Stimulated activated effector memory CD8-positive, alpha-beta T cell treated with anti-CD3 and anti-CD28 coated beads, Interleukin-12 subunit alpha, Interleukin-12 subunit beta, amount 100 ng/mL, for 72 hours (primary cell): ENCODE measurements around the gene ITIH2.
"Not testable (repeated sequence)": the region's sequence is repeated elsewhere in the genome, so short reads cannot be mapped to it uniquely, and the experiment has no call there.

Experiments
- ATAC-seq: fragments of 150-1000 bp; cut with Tn5 transposase; 2 replicates; pipeline ENCODE4 v1.10.0; 2021
- DNase-seq, 2 donors: peaks; one replicate each; pipeline ENCODE4 v3.0.0; 2021 to 2022; ENCODE audit warnings: low spot score in 2 of 2
- H3K27ac Mint-ChIP-seq: one replicate; pipeline ENCODE4 v1.8.0; 2022; ENCODE audit warnings: mild to moderate bottlenecking, mixed read lengths
- H3K36me3 Mint-ChIP-seq: one replicate; pipeline ENCODE4 v1.8.0; 2022; ENCODE audit warnings: mild to moderate bottlenecking, mixed read lengths
- H3K4me1 Mint-ChIP-seq: one replicate; pipeline ENCODE4 v1.8.0; 2022; ENCODE audit warnings: mixed read lengths
- H3K4me3 Mint-ChIP-seq: one replicate; pipeline ENCODE4 v1.8.0; 2022; ENCODE audit warnings: mild to moderate bottlenecking, mixed read lengths
- H3K9me3 Mint-ChIP-seq: one replicate; pipeline ENCODE4 v1.8.0; 2022; ENCODE audit warnings: mixed read lengths

The ITIH2 gene

GRCh38 chr10:7686351-7687171 lies 16.6 kb upstream of the ITIH2 start:
- Mint-ChIP-seq H3K4me3 (no peak overlapping the region), H3K4me1 (peaks cover 12% of the 10 kb centered on the region), H3K27ac (no peak overlapping the region), H3K9me3 (no peaks in the 10 kb centered on the region), H3K36me3 (no peaks in the 10 kb centered on the region)
- DNase-seq (no peak), ATAC-seq (no peak)

GRCh38 chr10:7687228-7687907 lies 15.7 kb upstream of the ITIH2 start:
- DNase-seq (peak; percentile 54 to 82), ATAC-seq (peak; percentile 86)
- H3K36me3 Mint-ChIP-seq: no peaks in the 10 kb centered on the region
- no peak overlapping the region for H3K4me3 Mint-ChIP-seq
- H3K4me1 Mint-ChIP-seq: peaks cover 14% of the 10 kb centered on the region
- H3K9me3 Mint-ChIP-seq: no peaks in the 10 kb centered on the region
- H3K27ac Mint-ChIP-seq: no peak overlapping the region

GRCh38 chr10:7689591-7689990 lies 13.5 kb upstream of the ITIH2 start:
- Mint-ChIP-seq H3K9me3 (peaks cover 5% of the 10 kb centered on the region), H3K4me1 (peaks cover 14% of the 10 kb centered on the region), H3K4me3 (no peak overlapping the region), H3K36me3 (no peaks in the 10 kb centered on the region), H3K27ac (no peak overlapping the region)
- DNase-seq (no peak), ATAC-seq (no peak)

- not testable (repeated sequence) for H3K27ac Mint-ChIP-seq, DNase-seq, H3K4me3 Mint-ChIP-seq, H3K36me3 Mint-ChIP-seq, H3K9me3 Mint-ChIP-seq
- peak; percentile 83 for ATAC-seq
- H3K4me1 Mint-ChIP-seq: peaks cover 14% of the 10 kb centered on the region
These were observed 12.1 kb upstream of the ITIH2 start for GRCh38 chr10:7690885-7691597.

- ATAC-seq, H3K9me3 Mint-ChIP-seq, H3K4me1 Mint-ChIP-seq, DNase-seq, H3K4me3 Mint-ChIP-seq, H3K27ac Mint-ChIP-seq, H3K36me3 Mint-ChIP-seq: not testable (repeated sequence)
These were observed 10.7 kb upstream of the ITIH2 start for GRCh38 chr10:7692368-7692767.

- not testable (repeated sequence) for H3K36me3 Mint-ChIP-seq, H3K4me1 Mint-ChIP-seq, DNase-seq, H3K27ac Mint-ChIP-seq, ATAC-seq, H3K4me3 Mint-ChIP-seq, H3K9me3 Mint-ChIP-seq
These were observed 9.9 kb upstream of the ITIH2 start for GRCh38 chr10:7693194-7693593.

- ATAC-seq (no peak), DNase-seq (no peak)
- Mint-ChIP-seq H3K36me3 (no peaks in the 10 kb centered on the region), H3K27ac (no peak overlapping the region), H3K9me3 (peaks cover 5% of the 10 kb centered on the region), H3K4me3 (no peak overlapping the region), H3K4me1 (peaks cover 2% of the 10 kb centered on the region)
These were observed 6.6 kb upstream of the ITIH2 start for GRCh38 chr10:7696545-7696944.

- ATAC-seq: no peak
- H3K4me1 Mint-ChIP-seq: no peaks in the 10 kb centered on the region
These were observed 5.7 kb upstream of the ITIH2 start for GRCh38 chr10:7697426-7697825.

GRCh38 chr10:7700577-7701125 lies 2.5 kb upstream of the ITIH2 start:
- Mint-ChIP-seq H3K27ac (no peak overlapping the region), H3K36me3 (no peaks in the 10 kb centered on the region), H3K4me3 (no peak overlapping the region), H3K4me1 (no peaks in the 10 kb centered on the region), H3K9me3 (no peaks in the 10 kb centered on the region)
- ATAC-seq (no peak), DNase-seq (no peak)

More at GRCh38 chr10:7697426-7697825, 5.7 kb upstream of the ITIH2 start:
- no peak for DNase-seq
- Mint-ChIP-seq H3K4me3 (no peak overlapping the region), H3K9me3 (peaks cover 5% of the 10 kb centered on the region), H3K27ac (no peak overlapping the region), H3K36me3 (no peaks in the 10 kb centered on the region)

- DNase-seq: no peak
- H3K4me1 Mint-ChIP-seq: no peaks in the 10 kb centered on the region
- no peak overlapping the region for H3K4me3 Mint-ChIP-seq
- no peak overlapping the region for H3K27ac Mint-ChIP-seq
- ATAC-seq: no peak
- H3K9me3 Mint-ChIP-seq: no peaks in the 10 kb centered on the region
- H3K36me3 Mint-ChIP-seq: no peaks in the 10 kb centered on the region
These were observed 1.9 kb upstream of the ITIH2 start for GRCh38 chr10:7701158-7701742.

- Mint-ChIP-seq H3K36me3 (no peaks in the 10 kb centered on the region), H3K9me3 (no peaks in the 10 kb centered on the region), H3K4me3 (no peak overlapping the region), H3K27ac (no peak overlapping the region), H3K4me1 (no peaks in the 10 kb centered on the region)
- ATAC-seq (no peak), DNase-seq (no peak)
These were observed 766 bp upstream of the ITIH2 start for GRCh38 chr10:7702288-7702812.

- Mint-ChIP-seq H3K4me1 (no peaks in the 10 kb centered on the region), H3K27ac (no peak overlapping the region), H3K36me3 (no peaks in the 10 kb centered on the region), H3K4me3 (no peak overlapping the region), H3K9me3 (no peaks in the 10 kb centered on the region)
- DNase-seq (no peak), ATAC-seq (no peak)
These were observed 1.2 kb downstream of the ITIH2 start for GRCh38 chr10:7704071-7705016.

GRCh38 chr10:7705341-7705740 lies 2.2 kb downstream of the ITIH2 start:
- Mint-ChIP-seq H3K9me3 (no peaks in the 10 kb centered on the region), H3K4me3 (no peak overlapping the region), H3K36me3 (no peaks in the 10 kb centered on the region), H3K4me1 (no peaks in the 10 kb centered on the region), H3K27ac (no peak overlapping the region)
- no peak for DNase-seq
- ATAC-seq: no peak

- no peak overlapping the region for H3K4me3 Mint-ChIP-seq
- H3K27ac Mint-ChIP-seq: no peak overlapping the region
- no peak for DNase-seq
These were observed 3.5 kb downstream of the ITIH2 start for GRCh38 chr10:7706534-7707073.

More at GRCh38 chr10:7706534-7707073, 3.5 kb downstream of the ITIH2 start:
- ATAC-seq: no peak
- Mint-ChIP-seq H3K4me1 (no peaks in the 10 kb centered on the region), H3K36me3 (no peaks in the 10 kb centered on the region), H3K9me3 (no peaks in the 10 kb centered on the region)
